Measurements from ENCODE around the gene KPNA4.

The KPNA4 gene

GRCh38 chr3:160449636-160450598, 115.5 kb downstream of the KPNA4 start, which contains the start of gene TRIM59:
Gene TRIM59 (minus strand): TSS chr3:160449786. CDS start chr3:160439183, 10,603 bp downstream.
- Histone ChIP-seq H3K27me3 (ENCODE audit: low read depth) (no peaks in the 10 kb centered on the region), H3K9me3 (no peaks in the 10 kb centered on the region), H3K36me3 (replicated peaks) (no peaks in the 10 kb centered on the region), H3K4me3 (no peak within 1 kb of the TSS), H3K4me1 (no peaks in the 10 kb centered on the region)
- DNase-seq (ENCODE audit: low spot score in 2 of 2) = no peak
- in situ Hi-C loops (cut with MboI; ENCODE audit: low sequenced_read_pairs) = no loop called here

- DNase-seq (ENCODE audit: low spot score in 2 of 2) = no peak
- in situ Hi-C loops (cut with MboI; ENCODE audit: low sequenced_read_pairs) = no loop called here
- Histone ChIP-seq H3K27me3 (ENCODE audit: low read depth) (no peaks in the 10 kb centered on the region), H3K36me3 (replicated peaks) (no peaks in the 10 kb centered on the region), H3K9me3 (no peaks in the 10 kb centered on the region), H3K4me1 (no peaks in the 10 kb centered on the region), H3K4me3 (no peak overlapping the region)
Measured at GRCh38 chr3:160448845-160449635, 116.3 kb downstream of the KPNA4 start.

GRCh38 chr3:160447544-160447943, 117.8 kb downstream of the KPNA4 start:
- DNase-seq (ENCODE audit: low spot score in 2 of 2) = no peak
- Histone ChIP-seq H3K4me3 (no peak overlapping the region), H3K4me1 (no peaks in the 10 kb centered on the region), H3K27me3 (ENCODE audit: low read depth) (no peaks in the 10 kb centered on the region), H3K9me3 (no peaks in the 10 kb centered on the region), H3K36me3 (replicated peaks) (no peaks in the 10 kb centered on the region)
- in situ Hi-C loops (cut with MboI; ENCODE audit: low sequenced_read_pairs) = no loop called here

- Histone ChIP-seq H3K4me3 (no peak overlapping the region), H3K4me1 (no peaks in the 10 kb centered on the region), H3K9me3 (no peaks in the 10 kb centered on the region), H3K27me3 (ENCODE audit: low read depth) (no peaks in the 10 kb centered on the region), H3K36me3 (replicated peaks) (no peaks in the 10 kb centered on the region)
- no peak for DNase-seq (ENCODE audit: low spot score in 2 of 2)
- in situ Hi-C loops (cut with MboI; ENCODE audit: low sequenced_read_pairs) = no loop called here
Measured at GRCh38 chr3:160446522-160447056, 118.8 kb downstream of the KPNA4 start.

- in situ Hi-C loops (cut with MboI; ENCODE audit: low sequenced_read_pairs) = no loop called here
Measured at GRCh38 chr3:160445854-160446253, 119.5 kb downstream of the KPNA4 start.

More at GRCh38 chr3:160445854-160446253, 119.5 kb downstream of the KPNA4 start:
- H3K36me3 ChIP-seq (replicated peaks) = no peaks in the 10 kb centered on the region
- H3K4me1 ChIP-seq = no peaks in the 10 kb centered on the region
- H3K9me3 ChIP-seq = no peaks in the 10 kb centered on the region
- H3K4me3 ChIP-seq = no peak overlapping the region
- DNase-seq (ENCODE audit: low spot score in 2 of 2) = no peak
- no peaks in the 10 kb centered on the region for H3K27me3 ChIP-seq (ENCODE audit: low read depth)

Measured in HAP-1 (cell line).